PFSK-1 (cell line): ENCODE results near the gene FAM184A.

Source experiments
- FOXP2 ChIP-seq: optimal IDR thresholded peaks from 2 replicates; pipeline ENCODE3; 2011; ENCODE audit warnings: borderline replicate concordance, control low read depth, inconsistent platforms; ENCODE audit not compliant: insufficient read depth; ENCODE audit errors: extremely low read length, extremely low read depth
- POLR2AphosphoS5 ChIP-seq: IDR thresholded peaks from 2 replicates; pipeline ENCODE4 v1.6.1; 2012; ENCODE audit warnings: low read depth, mild to moderate bottlenecking, control low read depth, low read length, moderate library complexity
- SIN3A ChIP-seq: IDR thresholded peaks from 2 replicates; pipeline ENCODE4 v1.6.1; 2012; ENCODE audit warnings: mild to moderate bottlenecking, low read length, moderate library complexity, borderline replicate concordance; ENCODE audit not compliant: insufficient read depth
- TAF1 ChIP-seq: IDR thresholded peaks from 2 replicates; pipeline ENCODE4 v1.6.1; 2012; ENCODE audit warnings: low read length, control low read depth, borderline replicate concordance; ENCODE audit not compliant: insufficient read depth
- TF ChIP-seq, protein P1 (sequence below), 2 experiments: IDR thresholded peaks; 2 replicates each; pipeline versions ENCODE4 v1.6.1 to v1.8.0; 2011 to 2012; ENCODE audit warnings: low read depth in 2 of 2, low read length in 2 of 2, control low read depth in 1 of 2, inconsistent platforms in 1 of 2, mild to moderate bottlenecking in 1 of 2, moderate library complexity in 1 of 2; ENCODE audit not compliant: insufficient read depth in 1 of 2

FAM184A gene

DNA sequence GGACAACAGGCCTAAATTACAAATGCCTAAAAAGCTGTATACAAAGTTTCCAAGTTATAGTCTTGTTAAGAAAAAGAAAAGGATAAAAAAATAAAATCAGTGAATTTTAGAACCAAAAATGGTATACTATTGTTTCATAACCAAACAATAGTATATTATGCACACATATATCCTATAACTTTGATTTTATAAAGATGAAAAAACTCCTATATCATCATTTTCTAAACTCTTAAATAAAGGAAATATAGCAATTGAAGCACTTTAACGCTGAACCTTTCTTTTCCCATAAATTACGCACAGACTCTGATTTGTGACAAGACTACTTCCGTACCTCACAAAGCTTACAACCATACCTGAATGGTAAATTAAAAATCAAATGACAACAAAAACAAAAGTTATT, 107.6 kb downstream of the FAM184A start:
- no peak for TF ChIP-seq FOXP2
- TF ChIP-seq, protein P1, sequence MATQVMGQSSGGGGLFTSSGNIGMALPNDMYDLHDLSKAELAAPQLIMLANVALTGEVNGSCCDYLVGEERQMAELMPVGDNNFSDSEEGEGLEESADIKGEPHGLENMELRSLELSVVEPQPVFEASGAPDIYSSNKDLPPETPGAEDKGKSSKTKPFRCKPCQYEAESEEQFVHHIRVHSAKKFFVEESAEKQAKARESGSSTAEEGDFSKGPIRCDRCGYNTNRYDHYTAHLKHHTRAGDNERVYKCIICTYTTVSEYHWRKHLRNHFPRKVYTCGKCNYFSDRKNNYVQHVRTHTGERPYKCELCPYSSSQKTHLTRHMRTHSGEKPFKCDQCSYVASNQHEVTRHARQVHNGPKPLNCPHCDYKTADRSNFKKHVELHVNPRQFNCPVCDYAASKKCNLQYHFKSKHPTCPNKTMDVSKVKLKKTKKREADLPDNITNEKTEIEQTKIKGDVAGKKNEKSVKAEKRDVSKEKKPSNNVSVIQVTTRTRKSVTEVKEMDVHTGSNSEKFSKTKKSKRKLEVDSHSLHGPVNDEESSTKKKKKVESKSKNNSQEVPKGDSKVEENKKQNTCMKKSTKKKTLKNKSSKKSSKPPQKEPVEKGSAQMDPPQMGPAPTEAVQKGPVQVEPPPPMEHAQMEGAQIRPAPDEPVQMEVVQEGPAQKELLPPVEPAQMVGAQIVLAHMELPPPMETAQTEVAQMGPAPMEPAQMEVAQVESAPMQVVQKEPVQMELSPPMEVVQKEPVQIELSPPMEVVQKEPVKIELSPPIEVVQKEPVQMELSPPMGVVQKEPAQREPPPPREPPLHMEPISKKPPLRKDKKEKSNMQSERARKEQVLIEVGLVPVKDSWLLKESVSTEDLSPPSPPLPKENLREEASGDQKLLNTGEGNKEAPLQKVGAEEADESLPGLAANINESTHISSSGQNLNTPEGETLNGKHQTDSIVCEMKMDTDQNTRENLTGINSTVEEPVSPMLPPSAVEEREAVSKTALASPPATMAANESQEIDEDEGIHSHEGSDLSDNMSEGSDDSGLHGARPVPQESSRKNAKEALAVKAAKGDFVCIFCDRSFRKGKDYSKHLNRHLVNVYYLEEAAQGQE (IDR thresholded peaks at IDR 0.05; ENCODE audit: insufficient read depth in 1 of 2, low read depth in 2 of 2, low read length in 2 of 2): no peak
- no peak for TF ChIP-seq TAF1
- TF ChIP-seq SIN3A: no peak
- no peak for TF ChIP-seq POLR2AphosphoS5

DNA sequence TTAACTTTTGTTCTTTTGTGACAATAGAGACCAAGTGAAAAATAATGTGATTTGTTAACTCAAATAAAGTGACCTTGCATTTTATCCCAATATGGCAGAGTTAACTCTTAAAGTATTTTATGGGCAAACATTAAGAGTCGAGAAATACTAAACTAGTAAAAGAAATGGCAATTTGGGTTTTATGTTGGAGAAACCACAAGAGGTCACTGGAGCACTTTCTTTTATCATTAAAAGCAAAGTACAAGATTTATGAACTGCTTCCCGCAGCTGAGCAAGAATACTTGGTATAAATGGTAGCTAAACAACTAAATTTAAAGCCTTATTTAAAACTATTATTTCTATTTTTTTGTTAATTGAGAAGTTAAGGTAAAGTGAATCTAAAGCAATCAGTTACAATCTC, 110.0 kb downstream of the FAM184A start:
- no peak for TF ChIP-seq TAF1
- TF ChIP-seq, protein P1 (IDR thresholded peaks at IDR 0.05; ENCODE audit: insufficient read depth in 1 of 2, low read depth in 2 of 2, low read length in 2 of 2): no peak
- TF ChIP-seq FOXP2: no peak
- no peak for TF ChIP-seq SIN3A
- TF ChIP-seq POLR2AphosphoS5: no peak

DNA sequence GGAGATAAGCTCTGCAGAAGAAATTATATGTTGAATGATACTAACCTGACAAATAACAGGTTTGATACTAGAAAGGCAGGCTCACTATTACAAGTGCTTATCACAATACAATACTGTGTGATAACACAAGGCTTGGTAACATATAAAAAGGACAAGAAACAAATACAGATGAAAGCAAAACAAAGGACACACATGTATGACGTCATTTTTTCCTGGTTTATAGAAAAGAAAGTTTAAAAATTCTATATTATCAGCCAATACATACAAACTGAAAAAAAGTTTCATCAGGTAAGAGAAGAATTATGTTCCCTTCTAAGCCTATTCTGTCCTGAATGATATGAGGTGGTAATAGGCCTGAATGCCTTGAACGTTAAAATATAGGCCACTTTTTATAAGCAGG, 111.2 kb downstream of the FAM184A start:
- no peak for TF ChIP-seq FOXP2
- TF ChIP-seq POLR2AphosphoS5: no peak
- TF ChIP-seq, protein P1 (IDR thresholded peaks at IDR 0.05; ENCODE audit: insufficient read depth in 1 of 2, low read depth in 2 of 2, low read length in 2 of 2): no peak
- no peak for TF ChIP-seq TAF1
- TF ChIP-seq SIN3A: no peak

DNA sequence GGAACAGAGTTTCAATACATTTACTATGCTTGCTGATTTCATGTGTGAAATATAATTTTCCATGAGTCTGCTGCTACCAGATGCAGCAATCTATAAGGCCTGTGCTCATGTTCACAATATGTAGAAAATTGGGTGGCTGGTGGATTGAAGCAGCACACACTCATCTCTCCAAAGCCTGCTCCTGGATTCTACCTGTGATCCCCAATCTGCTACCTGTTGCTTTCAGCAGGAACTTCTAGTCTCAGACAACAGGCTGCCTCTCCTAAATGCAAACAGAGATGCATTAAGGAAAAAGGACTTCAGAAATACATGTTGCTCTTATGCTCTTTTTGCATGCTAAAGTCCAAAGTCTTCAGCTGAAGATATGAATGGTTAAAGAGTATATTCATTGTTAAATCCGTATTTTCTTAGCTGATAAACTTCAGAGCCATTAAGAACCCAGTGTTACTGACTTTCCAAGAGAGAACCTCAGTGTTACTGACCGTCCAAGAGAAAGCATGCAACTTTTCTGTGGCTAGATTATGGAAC, 112.6 kb downstream of the FAM184A start:
- TF ChIP-seq POLR2AphosphoS5 (no peak), TAF1 (no peak), FOXP2 (no peak)

DNA sequence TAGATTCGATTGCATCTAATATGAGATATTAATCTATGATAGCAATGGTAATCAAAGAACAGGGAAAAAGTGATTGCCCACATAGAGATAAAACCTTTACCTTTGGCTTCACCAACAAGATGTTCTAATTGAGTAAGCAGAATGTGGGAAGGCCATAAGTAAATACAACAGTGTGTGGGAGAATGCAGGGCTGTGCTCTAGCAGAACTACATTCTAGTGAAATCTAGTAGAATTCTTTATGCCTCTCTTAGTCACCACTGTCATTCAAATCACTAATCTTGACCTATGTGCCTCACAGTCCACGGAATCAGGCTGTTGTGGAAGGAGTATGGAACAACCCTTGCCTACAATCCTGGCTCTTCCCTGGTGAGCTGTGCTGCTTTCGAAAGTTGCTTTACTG, 113.1 kb downstream of the FAM184A start:
- TF ChIP-seq, protein P1 (IDR thresholded peaks at IDR 0.05; ENCODE audit: insufficient read depth in 1 of 2, low read depth in 2 of 2, low read length in 2 of 2): no peak
- TF ChIP-seq SIN3A (no peak), POLR2AphosphoS5 (no peak), TAF1 (no peak), FOXP2 (no peak)
